DMS53 treated with DMSO at 0.1 percent for 48 hours (cell line): ENCODE results near the gene TTC28.

Experiments
- DNase-seq: peaks from one replicate; lab custom pipeline; 2025; ENCODE audit not compliant: unreplicated experiment; lab: John Stamatoyannopoulos, UW

The TTC28 gene

GRCh38 chr22:28014211-28015045 lies 665.2 kb downstream of the TTC28 start:
- no peak for DNase-seq

GRCh38 chr22:28013611-28014010 lies 666.0 kb downstream of the TTC28 start:
- DNase-seq: no peak

- no peak for DNase-seq
Measured at GRCh38 chr22:28012832-28013460, 666.7 kb downstream of the TTC28 start.

GRCh38 chr22:28009272-28009827 lies 670.3 kb downstream of the TTC28 start:
- peak; percentile 16 for DNase-seq

GRCh38 chr22:28008649-28009048 lies 671.0 kb downstream of the TTC28 start:
- no peak for DNase-seq

GRCh38 chr22:28008056-28008455 lies 671.6 kb downstream of the TTC28 start:
- DNase-seq: no peak

- DNase-seq: no peak
Measured at GRCh38 chr22:28006271-28006670, 673.4 kb downstream of the TTC28 start.

- no peak for DNase-seq
Measured at GRCh38 chr22:28005513-28005912, 674.1 kb downstream of the TTC28 start.

GRCh38 chr22:28004021-28004420 lies 675.6 kb downstream of the TTC28 start:
- DNase-seq: no peak

- DNase-seq: no peak
Measured at GRCh38 chr22:28002863-28003565, 676.6 kb downstream of the TTC28 start.

- no peak for DNase-seq
Measured at GRCh38 chr22:28002181-28002700, 677.4 kb downstream of the TTC28 start.

GRCh38 chr22:28001171-28001835 lies 678.3 kb downstream of the TTC28 start:
- no peak for DNase-seq

GRCh38 chr22:28000361-28000760 lies 679.3 kb downstream of the TTC28 start:
- DNase-seq: no peak

GRCh38 chr22:27999876-28000275 lies 679.8 kb downstream of the TTC28 start:
- DNase-seq: no peak

- no peak for DNase-seq
Measured at GRCh38 chr22:27998511-27999410, 680.9 kb downstream of the TTC28 start.

GRCh38 chr22:27997538-27997937 lies 682.1 kb downstream of the TTC28 start:
- DNase-seq: no peak

GRCh38 chr22:27996981-27997380 lies 682.7 kb downstream of the TTC28 start:
- DNase-seq: no peak

GRCh38 chr22:27996529-27996925 lies 683.1 kb downstream of the TTC28 start:
- DNase-seq: no peak

- DNase-seq: no peak
Measured at GRCh38 chr22:27995801-27996528, 683.7 kb downstream of the TTC28 start.
